MM.1S (cell line): ENCODE measurements around the gene STEAP1B.

Source experiments
- CTCF ChIP-seq: fragments of 300-600 bp; sonication (generic); IDR thresholded peaks from 2 replicates; pipeline ENCODE4 v1.5.1; 2016; ENCODE audit warnings: antibody characterized with exemption, low read length, mixed read lengths
- EZH2phosphoT487 ChIP-seq: fragments of 300-600 bp; sonication (generic); IDR thresholded peaks from 2 replicates; pipeline ENCODE4 v1.6.1; 2018; ENCODE audit warnings: antibody characterized with exemption, low read length

- TF ChIP-seq CTCF (no peak), EZH2phosphoT487 (no peak)
These were observed 80.0 kb downstream of the STEAP1B start for GRCh38 chr7:22420008-22420407.
